OCI-LY7 (cell line): ENCODE measurements around the gene CIT.

ENCODE experiments used
- EZH2phosphoT487 ChIP-seq: fragments of 200-600 bp; sonication (generic); IDR thresholded peaks from 2 replicates; pipeline ENCODE4 v1.6.1; 2018; ENCODE audit warnings: low read depth, borderline replicate concordance, mild to moderate bottlenecking, mixed run types, antibody characterized with exemption, low read length, moderate library complexity, mixed read lengths
- TF ChIP-seq, protein P1 (sequence below): fragments of 200-600 bp; sonication (generic); conservative IDR thresholded peaks from 2 replicates; pipeline ENCODE4 v1.5.1; 2014; ENCODE audit warnings: mild to moderate bottlenecking, antibody characterized with exemption, low read length, moderate library complexity, mixed read lengths

DNA sequence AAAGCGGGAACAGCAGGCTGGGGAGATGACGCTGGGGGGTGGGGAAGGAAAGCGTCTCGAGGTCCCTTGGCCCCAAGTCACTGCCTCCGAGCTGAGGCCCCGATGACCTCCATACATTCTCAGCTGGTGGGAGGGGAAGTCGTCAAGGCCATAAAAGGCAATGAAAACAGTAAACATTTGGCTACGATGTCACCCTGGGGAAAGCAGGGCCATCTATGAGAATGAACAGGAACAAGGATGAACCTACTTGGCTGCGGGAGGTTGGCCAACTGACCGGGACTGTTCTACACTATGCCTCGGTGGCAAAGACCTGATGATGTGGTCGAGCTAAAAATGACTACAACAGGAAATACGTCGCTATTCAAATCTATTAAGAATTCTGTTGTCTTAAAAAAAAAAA lies 189.7 kb downstream of the CIT start:
- TF ChIP-seq, protein P1, sequence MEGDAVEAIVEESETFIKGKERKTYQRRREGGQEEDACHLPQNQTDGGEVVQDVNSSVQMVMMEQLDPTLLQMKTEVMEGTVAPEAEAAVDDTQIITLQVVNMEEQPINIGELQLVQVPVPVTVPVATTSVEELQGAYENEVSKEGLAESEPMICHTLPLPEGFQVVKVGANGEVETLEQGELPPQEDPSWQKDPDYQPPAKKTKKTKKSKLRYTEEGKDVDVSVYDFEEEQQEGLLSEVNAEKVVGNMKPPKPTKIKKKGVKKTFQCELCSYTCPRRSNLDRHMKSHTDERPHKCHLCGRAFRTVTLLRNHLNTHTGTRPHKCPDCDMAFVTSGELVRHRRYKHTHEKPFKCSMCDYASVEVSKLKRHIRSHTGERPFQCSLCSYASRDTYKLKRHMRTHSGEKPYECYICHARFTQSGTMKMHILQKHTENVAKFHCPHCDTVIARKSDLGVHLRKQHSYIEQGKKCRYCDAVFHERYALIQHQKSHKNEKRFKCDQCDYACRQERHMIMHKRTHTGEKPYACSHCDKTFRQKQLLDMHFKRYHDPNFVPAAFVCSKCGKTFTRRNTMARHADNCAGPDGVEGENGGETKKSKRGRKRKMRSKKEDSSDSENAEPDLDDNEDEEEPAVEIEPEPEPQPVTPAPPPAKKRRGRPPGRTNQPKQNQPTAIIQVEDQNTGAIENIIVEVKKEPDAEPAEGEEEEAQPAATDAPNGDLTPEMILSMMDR = no peak
- no peak for TF ChIP-seq EZH2phosphoT487
